ENCODE measurements around the gene USP4. TPM values are rescaled to one million over a fixed set of nuclear protein-coding genes. Genes with fewer than 3 reads are reported as not detected.
"Not testable (repeated sequence)": the region's sequence is repeated elsewhere in the genome, so short reads cannot be mapped to it uniquely, and the experiment has no call there.

The USP4 gene
- total RNA-seq, 1 donor, result 28.9 TPM

- H3K4me3 ChIP-seq (ENCODE audit: low read depth, low read length), result no peak overlapping the region
- DNase-seq (ENCODE audit: low read depth), result no peak
- TF ChIP-seq, protein P1, sequence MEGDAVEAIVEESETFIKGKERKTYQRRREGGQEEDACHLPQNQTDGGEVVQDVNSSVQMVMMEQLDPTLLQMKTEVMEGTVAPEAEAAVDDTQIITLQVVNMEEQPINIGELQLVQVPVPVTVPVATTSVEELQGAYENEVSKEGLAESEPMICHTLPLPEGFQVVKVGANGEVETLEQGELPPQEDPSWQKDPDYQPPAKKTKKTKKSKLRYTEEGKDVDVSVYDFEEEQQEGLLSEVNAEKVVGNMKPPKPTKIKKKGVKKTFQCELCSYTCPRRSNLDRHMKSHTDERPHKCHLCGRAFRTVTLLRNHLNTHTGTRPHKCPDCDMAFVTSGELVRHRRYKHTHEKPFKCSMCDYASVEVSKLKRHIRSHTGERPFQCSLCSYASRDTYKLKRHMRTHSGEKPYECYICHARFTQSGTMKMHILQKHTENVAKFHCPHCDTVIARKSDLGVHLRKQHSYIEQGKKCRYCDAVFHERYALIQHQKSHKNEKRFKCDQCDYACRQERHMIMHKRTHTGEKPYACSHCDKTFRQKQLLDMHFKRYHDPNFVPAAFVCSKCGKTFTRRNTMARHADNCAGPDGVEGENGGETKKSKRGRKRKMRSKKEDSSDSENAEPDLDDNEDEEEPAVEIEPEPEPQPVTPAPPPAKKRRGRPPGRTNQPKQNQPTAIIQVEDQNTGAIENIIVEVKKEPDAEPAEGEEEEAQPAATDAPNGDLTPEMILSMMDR (IDR thresholded peaks at IDR 0.05; ENCODE audit: insufficient read depth, low read length), result no peak
These were observed 5.8 kb downstream of the USP4 start for GRCh38 chr3:49333916-49334633.

DNA sequence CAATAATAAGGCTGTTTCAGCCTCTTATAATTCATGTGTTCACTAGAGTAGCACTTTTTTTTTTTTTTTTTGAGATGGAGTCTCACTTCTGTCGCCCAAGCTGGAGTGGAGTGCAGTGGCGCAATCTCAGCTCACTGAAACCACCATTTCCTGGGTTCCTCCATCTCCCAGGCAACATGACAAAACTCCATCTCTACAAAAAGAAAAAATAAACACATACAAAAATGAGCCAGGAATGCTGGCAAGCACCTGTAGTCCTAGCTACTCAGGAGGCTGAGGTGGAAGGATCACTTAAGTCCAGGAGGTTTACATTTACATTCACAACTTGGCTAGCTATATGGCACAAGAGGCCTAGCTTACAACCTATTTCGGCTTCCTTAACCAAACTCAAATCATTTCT lies 6.8 kb downstream of the USP4 start:
- TF ChIP-seq, protein P1 (IDR thresholded peaks at IDR 0.05; ENCODE audit: insufficient read depth, low read length), result no peak
- no peak overlapping the region for H3K4me3 ChIP-seq (ENCODE audit: low read depth, low read length)
- DNase-seq (ENCODE audit: low read depth), result no peak

- H3K4me3 ChIP-seq (ENCODE audit: low read depth, low read length), result no peak overlapping the region
- TF ChIP-seq, protein P1 (IDR thresholded peaks at IDR 0.05; ENCODE audit: insufficient read depth, low read length), result no peak
- no peak for DNase-seq (ENCODE audit: low read depth)
These were observed 10.7 kb downstream of the USP4 start for GRCh38 chr3:49329186-49329585.

- not testable (repeated sequence) for H3K4me3 ChIP-seq (ENCODE audit: low read depth, low read length); DNase-seq (ENCODE audit: low read depth)
These were observed 11.5 kb downstream of the USP4 start for GRCh38 chr3:49328350-49328749.

DNA sequence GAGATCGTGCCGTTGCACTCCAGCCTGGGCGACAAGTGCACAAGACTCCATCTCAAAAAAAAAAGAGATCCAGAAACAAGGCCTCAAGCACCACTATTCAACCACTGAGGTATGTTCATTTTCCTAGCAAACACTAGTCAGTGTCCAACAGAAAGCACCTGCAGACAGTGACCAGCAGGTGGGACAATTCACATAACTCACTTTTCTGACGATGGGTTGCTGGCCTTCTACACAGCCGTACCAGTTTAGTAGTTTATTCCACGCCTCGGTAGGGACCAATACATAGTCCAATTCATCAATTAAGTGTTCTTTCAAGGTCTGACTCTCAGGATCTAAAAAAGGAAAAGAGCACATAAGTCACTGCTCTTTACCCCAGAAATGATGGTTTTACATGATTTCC lies 12.4 kb downstream of the USP4 start:
- TF ChIP-seq, protein P1 (IDR thresholded peaks at IDR 0.05; ENCODE audit: insufficient read depth, low read length), result peak; percentile 13
- DNase-seq (ENCODE audit: low read depth), result no peak
- no peak overlapping the region for H3K4me3 ChIP-seq (ENCODE audit: low read depth, low read length)

- TF ChIP-seq, protein P1 (IDR thresholded peaks at IDR 0.05; ENCODE audit: insufficient read depth, low read length), result no peak
- no peak overlapping the region for H3K4me3 ChIP-seq (ENCODE audit: low read depth, low read length)
- no peak for DNase-seq (ENCODE audit: low read depth)
These were observed 15.1 kb downstream of the USP4 start for GRCh38 chr3:49324768-49325167.

GRCh38 chr3:49316696-49317457 lies 23.0 kb downstream of the USP4 start:
- no peak for DNase-seq (ENCODE audit: low read depth)
- H3K4me3 ChIP-seq (ENCODE audit: low read depth, low read length), result no peak overlapping the region
- TF ChIP-seq, protein P1 (IDR thresholded peaks at IDR 0.05; ENCODE audit: insufficient read depth, low read length), result no peak

Data from fibroblast of the aortic adventitia (primary cell).